ENCODE results near the gene ITLN2.

Gene ITLN2

DNA sequence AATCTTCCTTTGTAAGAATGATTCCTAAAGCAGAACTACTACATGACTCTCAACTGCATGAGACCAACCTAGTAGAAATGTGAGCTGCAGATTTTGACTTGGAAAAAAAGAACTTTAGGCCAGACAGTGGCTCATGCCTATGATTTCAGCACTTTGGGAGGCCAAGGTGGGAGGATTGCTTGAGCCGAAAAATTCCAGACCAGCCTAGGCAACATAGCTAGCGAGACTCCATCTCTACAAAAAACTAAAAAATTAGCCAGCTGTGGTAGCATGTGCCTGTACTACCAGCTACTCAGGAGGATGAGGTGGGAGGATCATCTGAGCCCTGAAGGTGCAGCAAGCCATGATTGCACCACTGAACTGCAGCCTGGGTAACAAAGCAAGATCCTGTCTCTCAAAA, 24.7 kb upstream of the ITLN2 start:
- Mint-ChIP-seq H3K27ac (ENCODE audit: low read depth) (no peak overlapping the region), H3K27me3 (peaks cover 29% of the 10 kb centered on the region), H3K4me3 (no peak overlapping the region), H3K4me1 (peaks cover 7% of the 10 kb centered on the region), H3K36me3 (ENCODE audit: insufficient read depth) (no peaks in the 10 kb centered on the region), H3K9me3 (no peaks in the 10 kb centered on the region)
- ATAC-seq (replicated peaks; ENCODE audit: extremely low read depth, poor library complexity, severe bottlenecking) (no peak), DNase-seq (ENCODE audit: low spot score in 2 of 2) (no peak)

DNA sequence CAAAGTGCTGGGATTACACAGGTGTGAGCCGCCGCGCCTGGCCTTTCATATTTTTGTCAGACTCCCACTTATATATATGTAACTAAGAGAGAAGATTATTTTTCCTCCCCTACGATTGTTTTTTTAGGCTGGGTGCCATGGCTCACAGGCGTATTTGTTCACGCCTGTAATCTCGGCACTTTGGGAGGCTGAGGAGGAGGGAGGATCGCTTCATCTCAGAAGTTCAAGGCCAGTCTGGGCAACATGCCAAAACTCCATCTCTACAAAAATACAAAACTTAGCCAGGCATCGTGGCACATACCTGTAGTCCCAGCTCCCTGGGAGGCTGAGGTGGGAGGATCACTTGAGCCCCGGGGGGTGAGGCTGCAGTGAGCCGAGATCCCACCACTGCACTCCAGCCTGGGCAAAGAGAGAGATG, 23.9 kb upstream of the ITLN2 start:
- peaks cover 26% of the 10 kb centered on the region for H3K27me3 Mint-ChIP-seq
- no peak overlapping the region for H3K4me3 Mint-ChIP-seq

GRCh38 chr1:160975026-160975425, 20.4 kb upstream of the ITLN2 start:
- Mint-ChIP-seq H3K27ac (ENCODE audit: low read depth) (no peak overlapping the region), H3K27me3 (peaks cover 9% of the 10 kb centered on the region), H3K4me3 (no peak overlapping the region), H3K4me1 (no peaks in the 10 kb centered on the region), H3K9me3 (no peaks in the 10 kb centered on the region), H3K36me3 (ENCODE audit: insufficient read depth) (no peaks in the 10 kb centered on the region)
- ATAC-seq (replicated peaks; ENCODE audit: extremely low read depth, poor library complexity, severe bottlenecking) (no peak), DNase-seq (ENCODE audit: low spot score in 2 of 2) (no peak)

More for the DNA sequence above, 23.9 kb upstream of the ITLN2 start:
- H3K36me3 Mint-ChIP-seq (ENCODE audit: insufficient read depth), result no peaks in the 10 kb centered on the region
- peaks cover 7% of the 10 kb centered on the region for H3K4me1 Mint-ChIP-seq
- ATAC-seq (replicated peaks; ENCODE audit: extremely low read depth, poor library complexity, severe bottlenecking) (no peak), DNase-seq (ENCODE audit: low spot score in 2 of 2) (no peak)
- H3K9me3 Mint-ChIP-seq, result no peaks in the 10 kb centered on the region
- H3K27ac Mint-ChIP-seq (ENCODE audit: low read depth), result no peak overlapping the region

GRCh38 chr1:160973491-160973890, 18.9 kb upstream of the ITLN2 start:
- Mint-ChIP-seq H3K36me3 (ENCODE audit: insufficient read depth) (no peaks in the 10 kb centered on the region), H3K9me3 (no peaks in the 10 kb centered on the region), H3K4me3 (no peak overlapping the region), H3K27me3 (peaks cover 9% of the 10 kb centered on the region), H3K27ac (ENCODE audit: low read depth) (no peak overlapping the region), H3K4me1 (no peaks in the 10 kb centered on the region)
- DNase-seq (ENCODE audit: low spot score in 2 of 2), result no peak
- ATAC-seq (replicated peaks; ENCODE audit: extremely low read depth, poor library complexity, severe bottlenecking), result no peak

GRCh38 chr1:160972939-160973338, 18.3 kb upstream of the ITLN2 start:
- Mint-ChIP-seq H3K36me3 (ENCODE audit: insufficient read depth) (no peaks in the 10 kb centered on the region), H3K27me3 (peaks cover 9% of the 10 kb centered on the region), H3K4me1 (no peaks in the 10 kb centered on the region), H3K9me3 (no peaks in the 10 kb centered on the region), H3K27ac (ENCODE audit: low read depth) (no peak overlapping the region), H3K4me3 (no peak overlapping the region)
- DNase-seq (ENCODE audit: low spot score in 2 of 2) (no peak), ATAC-seq (replicated peaks; ENCODE audit: extremely low read depth, poor library complexity, severe bottlenecking) (no peak)

- Mint-ChIP-seq H3K9me3 (no peaks in the 10 kb centered on the region), H3K4me1 (no peaks in the 10 kb centered on the region), H3K4me3 (no peak overlapping the region), H3K36me3 (ENCODE audit: insufficient read depth) (no peaks in the 10 kb centered on the region), H3K27me3 (peaks cover 9% of the 10 kb centered on the region), H3K27ac (ENCODE audit: low read depth) (no peak overlapping the region)
- ATAC-seq (replicated peaks; ENCODE audit: extremely low read depth, poor library complexity, severe bottlenecking), result no peak
- DNase-seq (ENCODE audit: low spot score in 2 of 2), result no peak
Measured at GRCh38 chr1:160971618-160972056, 17.0 kb upstream of the ITLN2 start.

GRCh38 chr1:160963521-160963920, 8.9 kb upstream of the ITLN2 start:
- ATAC-seq (replicated peaks; ENCODE audit: extremely low read depth, poor library complexity, severe bottlenecking) (no peak), DNase-seq (ENCODE audit: low spot score in 2 of 2) (no peak)
- no peaks in the 10 kb centered on the region for H3K9me3 Mint-ChIP-seq
- no peak overlapping the region for H3K27ac Mint-ChIP-seq (ENCODE audit: low read depth)
- H3K4me1 Mint-ChIP-seq, result no peaks in the 10 kb centered on the region
- no peaks in the 10 kb centered on the region for H3K36me3 Mint-ChIP-seq (ENCODE audit: insufficient read depth)
- no peak overlapping the region for H3K4me3 Mint-ChIP-seq
- no peaks in the 10 kb centered on the region for H3K27me3 Mint-ChIP-seq

DNA sequence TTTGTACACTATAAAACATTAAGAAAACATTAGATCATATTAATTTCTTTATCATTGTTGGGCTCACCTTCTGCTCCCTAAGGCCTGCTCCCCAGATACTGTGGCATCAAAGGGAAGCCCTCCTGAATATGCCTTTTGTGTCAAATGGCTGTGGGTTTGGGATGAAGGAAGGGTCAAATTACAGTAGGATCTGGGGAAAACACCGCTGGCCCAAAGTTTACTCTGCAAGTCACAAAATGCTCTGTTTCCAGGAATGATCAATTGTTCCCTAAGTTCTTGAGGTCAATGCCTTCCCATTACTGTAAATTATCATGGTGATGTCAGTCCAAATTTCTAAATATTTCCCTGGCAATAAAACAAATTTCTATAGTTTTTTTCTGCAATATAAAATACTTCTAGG, 6.8 kb upstream of the ITLN2 start:
- ATAC-seq (replicated peaks; ENCODE audit: extremely low read depth, poor library complexity, severe bottlenecking) (no peak), DNase-seq (ENCODE audit: low spot score in 2 of 2) (no peak)
- no peaks in the 10 kb centered on the region for H3K9me3 Mint-ChIP-seq
- H3K4me1 Mint-ChIP-seq, result no peaks in the 10 kb centered on the region
- no peaks in the 10 kb centered on the region for H3K36me3 Mint-ChIP-seq (ENCODE audit: insufficient read depth)
- no peak overlapping the region for H3K27ac Mint-ChIP-seq (ENCODE audit: low read depth)
- no peaks in the 10 kb centered on the region for H3K27me3 Mint-ChIP-seq
- H3K4me3 Mint-ChIP-seq, result no peak overlapping the region

DNA sequence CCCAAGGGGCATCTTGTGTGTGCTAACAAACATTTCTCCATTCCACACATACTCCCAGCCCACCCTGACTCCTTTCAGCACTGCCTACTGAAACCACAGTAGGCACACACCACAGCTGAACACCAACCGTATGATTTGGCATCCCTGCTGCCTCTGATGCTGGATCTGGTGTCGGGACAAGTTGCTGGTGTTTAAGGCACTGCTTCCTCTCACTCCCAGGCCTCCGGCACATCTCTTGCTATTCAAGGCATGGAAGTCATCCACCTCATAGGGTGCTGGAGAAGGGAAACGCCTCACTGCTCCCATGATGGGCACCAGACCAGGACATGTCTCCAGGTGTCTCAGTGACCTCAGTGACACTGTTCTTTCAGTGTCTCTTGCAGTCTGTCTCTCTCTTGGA, 2.4 kb upstream of the ITLN2 start:
- DNase-seq (ENCODE audit: low spot score in 2 of 2) (no peak), ATAC-seq (replicated peaks; ENCODE audit: extremely low read depth, poor library complexity, severe bottlenecking) (no peak)
- Mint-ChIP-seq H3K9me3 (no peaks in the 10 kb centered on the region), H3K4me3 (no peak overlapping the region), H3K27ac (ENCODE audit: low read depth) (no peak overlapping the region), H3K4me1 (peaks cover 6% of the 10 kb centered on the region), H3K36me3 (ENCODE audit: insufficient read depth) (no peaks in the 10 kb centered on the region), H3K27me3 (no peaks in the 10 kb centered on the region)

DNA sequence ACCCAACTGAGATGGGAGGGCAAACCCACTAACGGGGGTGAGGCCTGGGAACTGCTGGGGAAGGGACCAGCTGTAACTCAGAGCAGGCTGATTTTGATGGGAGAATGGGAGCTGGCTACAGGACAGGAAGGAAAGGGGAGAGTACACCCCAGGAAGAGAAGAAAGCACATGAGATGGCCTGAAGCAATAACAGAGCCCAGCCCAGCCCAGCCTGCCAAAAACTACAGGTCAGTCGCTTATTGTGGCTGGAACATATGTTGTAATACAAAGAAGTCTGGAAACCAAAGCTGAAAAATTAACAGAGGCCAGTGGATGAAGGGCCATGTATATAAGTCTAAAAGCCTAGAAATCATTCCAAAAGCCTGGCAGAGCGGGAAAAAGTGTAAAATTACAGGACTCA, 1.6 kb downstream of the ITLN2 start:
- no peak overlapping the region for H3K27ac Mint-ChIP-seq (ENCODE audit: low read depth)
- DNase-seq (ENCODE audit: low spot score in 2 of 2) (no peak), ATAC-seq (replicated peaks; ENCODE audit: extremely low read depth, poor library complexity, severe bottlenecking) (no peak)
- peaks cover 25% of the 10 kb centered on the region for H3K4me1 Mint-ChIP-seq
- peaks cover 10% of the 10 kb centered on the region for H3K36me3 Mint-ChIP-seq (ENCODE audit: insufficient read depth)
- H3K27me3 Mint-ChIP-seq, result no peaks in the 10 kb centered on the region
- H3K9me3 Mint-ChIP-seq, result no peaks in the 10 kb centered on the region
- H3K4me3 Mint-ChIP-seq, result no peak overlapping the region

- H3K27me3 Mint-ChIP-seq, result no peaks in the 10 kb centered on the region
- H3K27ac Mint-ChIP-seq (ENCODE audit: low read depth), result no peak overlapping the region
- no peaks in the 10 kb centered on the region for H3K9me3 Mint-ChIP-seq
- ATAC-seq (replicated peaks; ENCODE audit: extremely low read depth, poor library complexity, severe bottlenecking) (no peak), DNase-seq (ENCODE audit: low spot score in 2 of 2) (no peak)
- peaks cover 30% of the 10 kb centered on the region for H3K4me1 Mint-ChIP-seq
- peaks cover 11% of the 10 kb centered on the region for H3K36me3 Mint-ChIP-seq (ENCODE audit: insufficient read depth)
- no peak overlapping the region for H3K4me3 Mint-ChIP-seq
Measured at GRCh38 chr1:160952129-160952510, 2.5 kb downstream of the ITLN2 start.

GRCh38 chr1:160951443-160952128, 3.0 kb downstream of the ITLN2 start:
- Mint-ChIP-seq H3K4me1 (peaks cover 30% of the 10 kb centered on the region), H3K36me3 (ENCODE audit: insufficient read depth) (peaks cover 11% of the 10 kb centered on the region), H3K9me3 (no peaks in the 10 kb centered on the region), H3K4me3 (no peak overlapping the region), H3K27me3 (no peaks in the 10 kb centered on the region), H3K27ac (ENCODE audit: low read depth) (no peak overlapping the region)
- DNase-seq (ENCODE audit: low spot score in 2 of 2) (peak; percentile 52 to 58), ATAC-seq (replicated peaks; ENCODE audit: extremely low read depth, poor library complexity, severe bottlenecking) (peak; percentile 69)

GRCh38 chr1:160950657-160951056, 4.0 kb downstream of the ITLN2 start:
- no peaks in the 10 kb centered on the region for H3K27me3 Mint-ChIP-seq
- H3K4me3 Mint-ChIP-seq, result no peak overlapping the region
- H3K36me3 Mint-ChIP-seq (ENCODE audit: insufficient read depth), result peaks cover 11% of the 10 kb centered on the region
- H3K27ac Mint-ChIP-seq (ENCODE audit: low read depth), result no peak overlapping the region
- peaks cover 30% of the 10 kb centered on the region for H3K4me1 Mint-ChIP-seq
- ATAC-seq (replicated peaks; ENCODE audit: extremely low read depth, poor library complexity, severe bottlenecking) (no peak), DNase-seq (ENCODE audit: low spot score in 2 of 2) (no peak)
- H3K9me3 Mint-ChIP-seq, result no peaks in the 10 kb centered on the region

Measured in central memory CD8-positive, alpha-beta T cell (primary cell).